Activated CD8-positive, alpha-beta T cell treated with anti-CD3 and anti-CD28 coated beads for 36 hours (primary cell): ENCODE data around the gene ZNF628. TPM values are rescaled to one million over a fixed set of nuclear protein-coding genes. Genes with fewer than 3 reads are reported as not detected.

ENCODE experiments used
- ATAC-seq: fragments of 200-7000 bp; cut with Tn5 transposase; one replicate; pipeline ENCODE4 v1.10.0; 2021; ENCODE audit warnings: mild to moderate bottlenecking, moderate library complexity
- CTCF ChIA-PET: fragments of 350-600 bp; sonication (Branson Sonifier 250); formaldehyde crosslinking; loops from one replicate; lab custom pipeline; 2021; ENCODE audit warnings: antibody characterized with exemption; lab: Charles Lee
- POLR2A ChIA-PET: fragments of 350-600 bp; sonication (Branson Sonifier 250); formaldehyde crosslinking; loops from one replicate; lab custom pipeline; 2021; ENCODE audit warnings: antibody characterized with exemption; lab: Charles Lee
- DNase-seq: peaks from one replicate; pipeline ENCODE4 v3.0.0-alpha.2; 2020
- H3K27ac Mint-ChIP-seq: one replicate; pipeline ENCODE4 v1.8.0; 2021; ENCODE audit warnings: mild to moderate bottlenecking, mixed read lengths
- H3K27me3 Mint-ChIP-seq: one replicate; pipeline ENCODE4 v1.8.0; 2021; ENCODE audit warnings: mixed read lengths
- H3K36me3 Mint-ChIP-seq: one replicate; pipeline ENCODE4 v1.8.0; 2021; ENCODE audit warnings: low read depth, mixed read lengths
- H3K4me1 Mint-ChIP-seq: one replicate; pipeline ENCODE4 v1.8.0; 2021; ENCODE audit warnings: low read depth, mixed read lengths
- H3K4me3 Mint-ChIP-seq: one replicate; pipeline ENCODE4 v1.8.0; 2021; ENCODE audit warnings: mild to moderate bottlenecking, moderate library complexity, mixed read lengths
- H3K9me3 Mint-ChIP-seq: one replicate; pipeline ENCODE4 v1.8.0; 2021; ENCODE audit warnings: mixed read lengths
- CTCF ChIP-seq: fragments of 200-600 bp; IDR thresholded peaks from one replicate; pipeline ENCODE4 v1.8.0; 2022; ENCODE audit warnings: antibody characterized with exemption, mild to moderate bottlenecking
- intact Hi-C: fragments of 100-400 bp; cut with micrococcal nuclease; formaldehyde crosslinking; loops from one replicate; pipeline ENCODE4 v1.10.0; 2022
- total RNA-seq, 2 experiments: library from RNA; stranded (reverse); gene quantifications; one replicate each; pipeline ENCODE4 v1.2.3, GENCODE V29; 2021

ZNF628 gene
- total RNA-seq, 2 experiments from 2014 or later: 8.4 to 8.6 TPM

DNA sequence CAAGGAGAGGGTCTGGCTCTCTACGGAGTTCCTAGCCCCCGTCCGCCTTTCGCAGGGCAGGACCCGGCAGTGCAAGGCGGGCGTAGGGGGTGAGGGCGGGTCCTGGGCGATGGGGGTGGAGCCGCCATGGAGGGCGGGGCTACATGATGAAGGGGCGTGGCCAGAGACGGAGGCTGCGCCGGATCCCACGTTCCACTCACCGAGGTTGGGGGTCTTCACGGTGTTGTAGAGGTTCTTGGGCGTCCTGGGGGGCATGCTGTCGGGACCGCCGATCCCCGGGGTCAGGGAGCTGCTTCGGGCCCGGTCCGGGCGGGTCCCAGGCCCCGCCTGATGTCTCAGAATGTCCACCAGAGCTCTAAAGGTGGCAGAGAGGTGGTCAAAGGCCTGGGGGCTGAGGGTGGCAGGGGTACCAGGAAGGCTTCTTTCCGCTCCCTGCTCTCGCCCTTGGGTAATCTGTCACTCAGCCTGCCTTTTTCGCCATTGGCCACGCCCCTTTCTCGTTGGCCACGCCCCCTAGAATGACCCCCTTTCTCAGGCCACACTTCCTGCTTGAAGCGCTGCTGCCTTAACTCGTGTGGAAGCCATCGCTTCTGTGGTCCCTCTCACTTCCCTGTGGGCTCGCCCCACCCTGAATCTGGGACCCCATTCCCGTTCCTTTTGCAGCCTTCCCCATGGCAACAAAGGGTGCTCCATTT, 35.9 kb upstream of the ZNF628 start:
- Mint-ChIP-seq H3K36me3 (no peaks in the 10 kb centered on the region), H3K27me3 (peaks cover 62% of the 10 kb centered on the region), H3K4me3 (no peak overlapping the region), H3K4me1 (peaks cover 14% of the 10 kb centered on the region), H3K27ac (no peak overlapping the region), H3K9me3 (no peaks in the 10 kb centered on the region)
- peak; percentile 71 for ATAC-seq
- CTCF ChIA-PET: no interaction called here
- POLR2A ChIA-PET: no interaction called here
- no peak for TF ChIP-seq CTCF
- intact Hi-C loops: no loop called here
- peak; percentile 45 for DNase-seq

DNA sequence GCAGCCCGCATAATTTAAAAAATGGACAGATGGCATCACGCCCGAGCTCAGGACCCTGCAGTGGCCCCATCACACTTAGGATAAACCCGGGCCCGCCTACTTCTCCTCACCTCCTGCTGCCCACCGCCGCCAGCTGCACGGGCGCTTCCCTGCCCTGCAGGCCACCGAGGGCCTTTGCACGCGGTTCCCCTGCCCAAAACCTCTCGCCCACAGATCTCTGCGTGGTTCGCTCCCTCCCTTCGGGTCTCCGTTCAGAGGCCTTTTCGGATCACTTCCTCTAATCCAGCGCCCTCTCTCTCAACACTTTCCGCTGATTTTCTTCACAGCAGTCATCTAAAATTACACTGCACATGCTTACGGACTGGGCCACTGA, 35.1 kb upstream of the ZNF628 start:
- H3K9me3 Mint-ChIP-seq: no peaks in the 10 kb centered on the region
- POLR2A ChIA-PET: interaction anchor here (1.2 kb wide), 1 partner anchor 52 kb away, joined by 3 read pairs; no protein-coding TSS in a partner anchor
- no peak overlapping the region for H3K27ac Mint-ChIP-seq
- ATAC-seq: no peak
- no peaks in the 10 kb centered on the region for H3K36me3 Mint-ChIP-seq
- intact Hi-C loops: no loop called here
- no peak overlapping the region for H3K4me3 Mint-ChIP-seq
- no peak for TF ChIP-seq CTCF
- CTCF ChIA-PET: no interaction called here
- DNase-seq: no peak
- H3K27me3 Mint-ChIP-seq: peaks cover 66% of the 10 kb centered on the region
- H3K4me1 Mint-ChIP-seq: peaks cover 14% of the 10 kb centered on the region

GRCh38 chr19:55441692-55442321, 34.6 kb upstream of the ZNF628 start:
- Mint-ChIP-seq H3K27ac (no peak overlapping the region), H3K9me3 (no peaks in the 10 kb centered on the region), H3K4me3 (no peak overlapping the region), H3K4me1 (peaks cover 14% of the 10 kb centered on the region), H3K36me3 (no peaks in the 10 kb centered on the region), H3K27me3 (peaks cover 64% of the 10 kb centered on the region)
- CTCF ChIA-PET: no interaction called here
- peak; percentile 46 for ATAC-seq
- intact Hi-C loops: no loop called here
- POLR2A ChIA-PET: interaction anchor here (1.2 kb wide), 1 partner anchor 52 kb away, joined by 3 read pairs; no protein-coding TSS in a partner anchor
- TF ChIP-seq CTCF: no peak
- DNase-seq: no peak

GRCh38 chr19:55442372-55442961, 34.0 kb upstream of the ZNF628 start:
- peak; percentile 28 for ATAC-seq
- peaks cover 57% of the 10 kb centered on the region for H3K27me3 Mint-ChIP-seq
- H3K9me3 Mint-ChIP-seq: no peaks in the 10 kb centered on the region
- H3K4me1 Mint-ChIP-seq: peaks cover 14% of the 10 kb centered on the region
- H3K27ac Mint-ChIP-seq: no peak overlapping the region
- intact Hi-C loops: no loop called here
- ChIA-PET POLR2A (interaction anchor here (0.6 to 1.2 kb wide), 2 partner anchors 30 to 53 kb away, joined by 3 read pairs; no protein-coding TSS in a partner anchor), CTCF (no interaction called here)
- no peak for DNase-seq
- H3K4me3 Mint-ChIP-seq: no peak overlapping the region
- no peaks in the 10 kb centered on the region for H3K36me3 Mint-ChIP-seq
- TF ChIP-seq CTCF: no peak
